SH-SY5Y (cell line): ENCODE results near the gene PRRC2A.

Experiments used
- GATA2 ChIP-seq: IDR thresholded peaks from 2 replicates; pipeline ENCODE4 v1.6.1; 2011; ENCODE audit warnings: mild to moderate bottlenecking, low read depth, low read length
- GATA3 ChIP-seq: IDR thresholded peaks from 2 replicates; pipeline ENCODE4 v1.6.1; 2011; ENCODE audit warnings: low read depth, mild to moderate bottlenecking, low read length, moderate library complexity

- TF ChIP-seq GATA2 (no peak), GATA3 (no peak)
Observed at GRCh38 chr6:31621320-31621939, 915 bp downstream of the PRRC2A start.
